Activated CD8-positive, alpha-beta T cell treated with anti-CD3 and anti-CD28 coated beads for 36 hours (primary cell): ENCODE results near the gene CYTH1. TPM values are rescaled to one million over a fixed set of nuclear protein-coding genes. Genes with fewer than 3 reads are reported as not detected.

Experiments used
- ATAC-seq: fragments of 200-7000 bp; cut with Tn5 transposase; one replicate; pipeline ENCODE4 v1.10.0; 2021; ENCODE audit warnings: mild to moderate bottlenecking, moderate library complexity
- CTCF ChIA-PET: fragments of 350-600 bp; sonication (Branson Sonifier 250); formaldehyde crosslinking; loops from one replicate; lab custom pipeline; 2021; ENCODE audit warnings: antibody characterized with exemption; lab: Charles Lee
- POLR2A ChIA-PET: fragments of 350-600 bp; sonication (Branson Sonifier 250); formaldehyde crosslinking; loops from one replicate; lab custom pipeline; 2021; ENCODE audit warnings: antibody characterized with exemption; lab: Charles Lee
- DNase-seq: peaks from one replicate; pipeline ENCODE4 v3.0.0-alpha.2; 2020
- H3K27ac Mint-ChIP-seq: one replicate; pipeline ENCODE4 v1.8.0; 2021; ENCODE audit warnings: mild to moderate bottlenecking, mixed read lengths
- H3K27me3 Mint-ChIP-seq: one replicate; pipeline ENCODE4 v1.8.0; 2021; ENCODE audit warnings: mixed read lengths
- H3K36me3 Mint-ChIP-seq: one replicate; pipeline ENCODE4 v1.8.0; 2021; ENCODE audit warnings: low read depth, mixed read lengths
- H3K4me1 Mint-ChIP-seq: one replicate; pipeline ENCODE4 v1.8.0; 2021; ENCODE audit warnings: low read depth, mixed read lengths
- H3K4me3 Mint-ChIP-seq: one replicate; pipeline ENCODE4 v1.8.0; 2021; ENCODE audit warnings: mild to moderate bottlenecking, moderate library complexity, mixed read lengths
- H3K9me3 Mint-ChIP-seq: one replicate; pipeline ENCODE4 v1.8.0; 2021; ENCODE audit warnings: mixed read lengths
- CTCF ChIP-seq: fragments of 200-600 bp; IDR thresholded peaks from one replicate; pipeline ENCODE4 v1.8.0; 2022; ENCODE audit warnings: antibody characterized with exemption, mild to moderate bottlenecking
- intact Hi-C: fragments of 100-400 bp; cut with micrococcal nuclease; formaldehyde crosslinking; loops from one replicate; pipeline ENCODE4 v1.10.0; 2022
- total RNA-seq, 2 experiments: library from RNA; stranded (reverse); gene quantifications; one replicate each; pipeline ENCODE4 v1.2.3, GENCODE V29; 2021

CYTH1 gene
- total RNA-seq, 2 experiments from 2014 or later, result 95.1 to 96.0 TPM

- DNase-seq, result no peak
- Mint-ChIP-seq H3K4me1 (peaks cover 7% of the 10 kb centered on the region), H3K36me3 (no peaks in the 10 kb centered on the region), H3K27me3 (no peaks in the 10 kb centered on the region), H3K4me3 (no peak overlapping the region), H3K9me3 (no peaks in the 10 kb centered on the region), H3K27ac (no peak overlapping the region)
- no peak for ATAC-seq
- ChIA-PET POLR2A (no interaction called here), CTCF (no interaction called here)
- TF ChIP-seq CTCF, result no peak
- intact Hi-C loops, result no loop called here
Measured at GRCh38 chr17:78641666-78642065, 140.4 kb downstream of the CYTH1 start.

GRCh38 chr17:78641243-78641642, 140.8 kb downstream of the CYTH1 start:
- Mint-ChIP-seq H3K4me3 (no peak overlapping the region), H3K27ac (no peak overlapping the region), H3K4me1 (peaks cover 6% of the 10 kb centered on the region), H3K36me3 (no peaks in the 10 kb centered on the region), H3K27me3 (no peaks in the 10 kb centered on the region), H3K9me3 (no peaks in the 10 kb centered on the region)
- intact Hi-C loops, result no loop called here
- no peak for ATAC-seq
- DNase-seq, result no peak
- ChIA-PET POLR2A (no interaction called here), CTCF (no interaction called here)
- no peak for TF ChIP-seq CTCF

- H3K27ac Mint-ChIP-seq, result no peak overlapping the region
- DNase-seq (no peak), ATAC-seq (no peak)
- peaks cover 2% of the 10 kb centered on the region for H3K27me3 Mint-ChIP-seq
- POLR2A ChIA-PET, result no interaction called here
- CTCF ChIA-PET, result no interaction called here
- peaks cover under 1% of the 10 kb centered on the region for H3K4me1 Mint-ChIP-seq
- no peaks in the 10 kb centered on the region for H3K9me3 Mint-ChIP-seq
- TF ChIP-seq CTCF, result no peak
- H3K4me3 Mint-ChIP-seq, result no peak overlapping the region
- intact Hi-C loops, result no loop called here
- H3K36me3 Mint-ChIP-seq, result no peaks in the 10 kb centered on the region
Measured at GRCh38 chr17:78640700-78641099, 141.4 kb downstream of the CYTH1 start.

- TF ChIP-seq CTCF, result no peak
- ATAC-seq, result no peak
- Mint-ChIP-seq H3K4me3 (no peak overlapping the region), H3K36me3 (no peaks in the 10 kb centered on the region), H3K9me3 (no peaks in the 10 kb centered on the region), H3K27ac (no peak overlapping the region), H3K27me3 (peaks cover 2% of the 10 kb centered on the region), H3K4me1 (no peaks in the 10 kb centered on the region)
- ChIA-PET CTCF (no interaction called here), POLR2A (no interaction called here)
- no peak for DNase-seq
- intact Hi-C loops, result no loop called here
Measured at GRCh38 chr17:78637643-78638420, 144.2 kb downstream of the CYTH1 start.

- ChIA-PET POLR2A (no interaction called here), CTCF (no interaction called here)
- no peak for TF ChIP-seq CTCF
- DNase-seq (no peak), ATAC-seq (no peak)
- Mint-ChIP-seq H3K36me3 (no peaks in the 10 kb centered on the region), H3K4me1 (no peaks in the 10 kb centered on the region), H3K4me3 (no peak overlapping the region), H3K27ac (no peak overlapping the region), H3K27me3 (peaks cover 2% of the 10 kb centered on the region), H3K9me3 (no peaks in the 10 kb centered on the region)
- intact Hi-C loops, result no loop called here
Measured at GRCh38 chr17:78637146-78637545, 144.9 kb downstream of the CYTH1 start.
